SHP77 (cell line): Measurements from ENCODE around the gene C1QTNF7.

Source experiments
- DNase-seq, 2 experiments: peaks; one replicate each; lab custom pipeline; 2025; lab: John Stamatoyannopoulos, UW

The C1QTNF7 gene, protein sequence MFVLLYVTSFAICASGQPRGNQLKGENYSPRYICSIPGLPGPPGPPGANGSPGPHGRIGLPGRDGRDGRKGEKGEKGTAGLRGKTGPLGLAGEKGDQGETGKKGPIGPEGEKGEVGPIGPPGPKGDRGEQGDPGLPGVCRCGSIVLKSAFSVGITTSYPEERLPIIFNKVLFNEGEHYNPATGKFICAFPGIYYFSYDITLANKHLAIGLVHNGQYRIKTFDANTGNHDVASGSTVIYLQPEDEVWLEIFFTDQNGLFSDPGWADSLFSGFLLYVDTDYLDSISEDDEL

DNA sequence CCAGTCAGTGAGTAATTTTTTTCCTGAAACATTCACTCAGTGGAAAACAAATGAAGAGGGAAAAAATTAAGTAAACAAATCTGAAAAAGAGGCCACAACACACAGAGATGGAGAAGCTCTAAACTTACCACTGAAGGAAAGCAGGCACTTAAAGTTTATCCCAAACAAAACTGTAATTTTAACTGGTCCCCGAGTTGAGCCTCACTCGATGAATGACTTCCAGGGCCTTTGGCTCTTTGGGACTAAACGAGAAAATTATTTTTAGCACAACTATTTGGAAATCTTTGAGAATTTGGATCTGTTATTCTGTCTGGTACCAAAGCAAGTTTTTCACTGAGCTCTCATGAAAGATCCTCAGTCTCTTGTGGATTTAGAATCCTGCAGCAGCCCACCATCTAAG is at the start of gene C1QTNF7:
Gene C1QTNF7, plus strand, starts transcription at position 333 of the 400 bp plus-strand sequence. CDS start 7,711 bp downstream, outside the sequence.
- DNase-seq, result no peak

DNA sequence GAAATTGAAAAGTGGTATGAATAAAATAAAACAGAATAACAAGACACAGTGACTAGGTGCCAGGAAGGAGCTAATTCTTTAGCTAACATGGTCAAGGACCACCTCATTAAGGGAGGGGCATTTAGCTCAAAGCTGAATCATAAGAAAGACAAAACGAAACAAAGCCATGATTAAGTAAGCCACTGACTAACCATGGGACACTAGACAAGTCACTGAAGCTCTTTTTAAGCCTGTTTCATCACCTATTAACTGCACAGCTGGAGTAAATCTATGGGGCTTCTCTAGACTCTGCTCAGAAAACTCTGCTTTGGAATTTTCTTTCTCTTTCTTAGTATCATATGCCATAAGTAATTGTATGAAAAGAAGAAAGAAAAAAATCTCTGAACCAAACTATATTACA is 49.8 kb upstream of the C1QTNF7 start:
- DNase-seq, result no peak

DNA sequence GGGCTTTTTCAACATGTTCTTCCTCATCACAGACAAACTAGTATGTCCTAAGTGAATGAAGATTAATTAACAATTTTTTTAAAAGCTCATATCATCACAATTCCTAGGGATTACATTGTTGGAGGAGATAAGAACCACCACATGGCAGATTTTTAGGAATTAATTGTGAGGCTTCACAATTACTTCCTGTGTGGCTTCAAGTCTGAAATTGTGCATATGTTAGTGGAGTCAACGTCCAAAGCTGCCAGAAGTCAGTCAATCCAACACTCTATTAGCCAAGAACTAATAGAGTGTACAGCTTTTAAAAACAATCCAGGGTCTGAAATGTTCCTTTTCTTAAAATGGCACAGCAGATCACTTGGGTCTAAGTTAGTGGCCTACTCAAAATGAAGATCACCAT is 49.3 kb upstream of the C1QTNF7 start:
- DNase-seq, result no peak

DNA sequence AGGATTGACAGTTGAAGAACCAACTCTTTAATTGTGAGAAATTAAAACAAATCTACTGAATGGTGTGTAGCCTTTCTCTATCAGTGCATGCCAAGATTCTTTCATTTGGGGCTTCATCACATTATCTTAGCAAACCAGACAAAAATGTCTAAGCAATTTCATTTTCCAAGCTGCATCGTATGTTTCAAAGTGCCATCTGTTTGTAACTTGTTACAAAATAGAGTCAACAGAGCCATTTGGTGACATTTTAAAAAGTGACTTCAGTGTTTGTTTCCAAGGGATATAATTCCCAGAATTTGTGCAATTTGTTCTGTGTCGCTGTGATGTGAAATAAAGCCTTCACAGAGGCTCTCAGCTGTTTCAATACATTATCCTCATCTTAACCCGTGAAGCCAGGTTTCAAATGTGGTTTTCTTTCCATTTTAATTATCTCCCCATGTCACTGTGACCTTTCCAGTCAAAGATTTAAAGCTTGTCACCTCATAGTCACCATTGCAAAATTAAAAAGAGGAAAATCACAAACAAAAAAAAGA is 46.0 kb upstream of the C1QTNF7 start:
- no peak for DNase-seq

DNA sequence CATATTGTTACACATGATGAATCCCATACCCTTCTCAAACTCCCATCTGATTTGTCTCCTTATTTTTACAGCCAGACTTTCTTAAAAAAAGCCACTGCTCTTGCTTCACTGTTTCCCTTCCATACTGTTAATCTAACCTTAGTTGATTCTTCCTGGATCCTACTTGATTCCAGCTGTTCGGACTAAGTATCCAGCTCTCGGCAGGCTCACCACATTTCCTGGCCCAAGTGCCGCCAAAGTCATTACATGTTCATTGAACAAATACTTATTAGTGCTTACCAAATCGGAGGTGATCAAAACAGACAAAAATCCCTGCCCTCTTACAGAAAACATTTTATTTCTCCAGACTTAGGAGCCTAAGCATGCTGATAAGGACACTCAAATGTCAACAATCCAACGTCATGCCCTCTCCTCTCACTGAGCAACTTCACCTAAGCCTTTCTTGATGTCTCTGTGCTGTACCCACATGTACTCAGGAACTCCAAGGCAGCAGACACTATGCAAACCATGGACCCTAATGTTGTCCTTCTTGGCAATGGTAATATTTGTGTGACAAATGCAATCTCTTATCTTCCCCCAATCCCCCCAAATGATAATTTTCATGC is 45.1 kb upstream of the C1QTNF7 start:
- no peak for DNase-seq

DNA sequence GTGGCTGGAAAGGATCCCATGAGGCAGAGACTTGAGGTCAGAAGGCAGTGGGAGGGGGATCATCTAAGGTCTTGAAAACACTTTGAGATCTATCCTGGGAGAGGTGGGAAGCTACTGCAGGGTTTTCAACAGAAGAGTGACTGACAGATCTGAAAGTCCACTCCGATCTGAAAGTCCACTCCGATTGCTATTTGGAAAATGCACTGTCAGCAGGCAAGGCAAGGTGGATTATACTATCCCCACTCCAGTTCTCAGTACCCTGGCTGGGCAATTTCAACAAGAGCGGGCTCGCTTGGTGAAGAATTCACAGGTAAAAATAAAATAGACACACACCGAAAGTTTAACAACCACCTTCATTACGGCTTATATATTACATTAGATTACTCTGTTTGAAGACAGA is 42.3 kb upstream of the C1QTNF7 start:
- no peak for DNase-seq

DNA sequence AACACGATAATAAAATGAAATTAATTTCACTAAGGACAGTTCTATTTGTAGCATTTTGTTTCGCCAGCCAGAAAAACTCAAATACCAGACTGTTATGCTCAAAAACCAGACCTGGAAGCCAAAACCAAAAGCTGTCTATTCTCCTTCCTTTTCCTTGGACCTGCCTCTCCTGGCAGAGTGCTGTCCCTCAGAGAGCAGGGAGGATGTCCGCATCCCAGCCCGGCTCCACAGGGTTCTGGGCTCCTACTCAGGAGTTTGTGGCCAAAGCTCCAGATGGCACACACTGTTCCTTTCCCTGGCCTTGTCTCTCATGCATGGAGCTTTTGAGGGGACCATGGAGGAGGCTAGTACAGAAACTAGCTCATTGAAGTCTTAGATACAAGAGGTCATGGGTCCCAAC is 41.9 kb upstream of the C1QTNF7 start:
- DNase-seq, result no peak

DNA sequence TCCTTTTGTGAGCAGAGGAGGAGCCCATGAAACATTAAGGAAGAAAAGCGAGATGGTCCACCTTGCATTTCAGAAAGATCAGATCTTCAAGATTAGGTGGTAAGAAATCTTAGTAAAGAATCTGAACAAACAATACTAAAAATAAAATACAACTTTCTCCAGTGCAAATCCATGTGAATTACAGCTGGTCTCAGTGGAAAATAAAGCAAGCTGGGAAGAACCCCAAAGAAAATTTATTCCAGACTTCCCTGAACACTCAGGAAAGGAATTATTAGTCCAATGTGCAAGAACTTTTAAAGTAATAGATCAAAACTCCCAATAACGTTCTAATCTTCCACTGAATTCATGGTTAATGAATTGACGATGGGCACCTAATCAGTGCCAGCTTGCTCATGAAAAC is 37.3 kb upstream of the C1QTNF7 start:
- DNase-seq, result no peak

DNA sequence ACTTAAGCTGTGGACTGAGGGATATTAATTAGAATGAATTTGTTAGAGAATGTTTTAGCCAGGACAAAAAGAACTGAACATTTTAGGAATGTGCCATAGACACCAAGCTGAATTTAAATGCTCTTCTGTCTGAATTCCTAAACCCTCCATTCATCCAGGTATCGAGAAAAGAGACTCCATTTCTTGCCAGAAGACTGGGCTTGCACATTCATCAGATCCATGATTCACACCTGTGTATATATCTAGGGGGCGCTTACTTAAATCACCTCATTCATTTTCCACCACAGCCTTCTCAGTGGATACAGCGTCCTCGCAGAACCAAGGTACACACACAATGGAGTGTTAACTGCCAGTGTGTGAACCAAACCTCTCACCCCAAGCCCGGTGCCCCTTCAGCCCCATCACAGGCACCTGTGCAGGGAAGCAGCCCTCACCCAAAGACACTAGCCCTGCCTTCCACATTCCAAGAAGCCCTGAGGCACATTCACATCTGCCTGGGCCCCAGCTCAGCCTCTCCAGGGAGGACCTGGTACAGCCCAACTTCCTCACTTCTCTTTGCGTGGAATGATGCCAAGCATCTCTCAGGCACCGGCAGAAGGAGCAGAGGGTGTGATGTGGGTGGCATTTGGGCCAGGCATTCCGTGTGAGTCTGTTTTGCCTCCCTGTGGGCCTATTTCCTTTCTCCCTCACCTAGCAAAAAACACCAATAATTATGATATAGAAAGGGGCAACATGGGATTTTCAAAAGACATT is 35.6 kb upstream of the C1QTNF7 start:
- no peak for DNase-seq

DNA sequence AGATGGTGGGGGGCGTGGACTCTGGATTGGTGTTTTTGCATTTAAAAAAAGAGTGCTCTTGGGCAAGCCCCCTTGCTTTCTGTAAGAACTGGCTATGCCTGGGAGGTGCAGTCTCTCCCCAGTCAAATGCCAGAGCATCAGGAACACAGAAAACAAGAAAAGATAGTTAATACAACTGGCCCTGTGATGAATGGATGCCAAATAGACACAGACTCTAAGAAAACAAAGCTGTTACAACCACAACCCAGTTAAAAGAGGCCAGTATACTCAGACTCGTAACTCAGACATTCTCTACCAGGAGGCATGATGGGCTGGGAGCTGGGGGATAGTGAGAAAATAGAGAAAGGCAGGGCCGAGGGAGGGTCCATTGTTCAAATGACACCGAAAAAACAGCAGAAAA is 32.5 kb upstream of the C1QTNF7 start:
- no peak for DNase-seq

DNA sequence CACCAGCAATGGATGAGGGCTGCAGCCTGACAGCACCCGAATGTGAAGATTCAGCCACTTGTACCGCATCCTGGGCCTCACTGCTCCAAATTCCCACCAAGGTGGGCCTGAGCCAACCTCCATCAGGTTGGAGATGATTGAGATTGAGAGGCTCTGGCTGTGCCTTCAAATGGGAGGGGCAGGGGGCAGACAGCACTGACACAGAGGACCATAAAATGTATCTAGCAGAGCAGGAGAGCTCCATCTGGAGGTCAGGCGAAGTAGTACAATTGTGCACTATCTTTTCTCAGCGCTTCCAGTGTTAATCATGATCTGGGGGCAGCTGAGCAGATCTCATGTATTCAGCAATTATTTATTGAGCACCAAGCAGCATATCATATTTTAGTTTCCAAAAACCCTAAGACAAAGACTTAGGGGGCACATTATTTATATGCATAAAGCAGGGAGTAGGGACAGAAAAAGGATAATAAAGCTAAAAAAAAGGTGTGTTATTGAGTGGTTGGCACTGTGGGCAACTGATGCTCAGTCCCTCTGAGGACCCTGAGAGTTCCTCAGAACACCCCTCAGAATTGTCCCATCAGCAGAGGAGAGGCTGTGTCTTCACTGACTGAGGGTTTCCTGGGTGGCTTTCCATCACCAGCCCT is 31.6 kb upstream of the C1QTNF7 start:
- peak; percentile 0 to 10 for DNase-seq

DNA sequence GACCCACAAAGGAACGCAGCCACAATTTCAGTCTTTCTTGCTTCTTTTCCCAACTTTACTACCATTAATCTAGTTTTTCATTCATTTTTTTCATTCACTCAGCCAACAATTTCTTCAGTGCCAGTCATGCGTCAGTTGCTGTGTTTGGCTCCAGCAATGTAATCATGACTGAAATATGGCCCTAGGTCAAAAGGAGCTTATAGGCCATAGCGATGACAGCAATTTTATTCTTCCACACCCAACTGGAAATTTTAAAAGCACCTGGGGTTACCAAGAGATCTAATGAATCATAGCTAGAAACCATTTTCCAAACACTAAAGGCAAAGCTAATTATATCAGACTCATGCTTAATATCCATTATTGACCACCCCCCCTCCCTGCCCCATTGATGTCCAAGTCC is 29.8 kb upstream of the C1QTNF7 start:
- DNase-seq, result no peak

DNA sequence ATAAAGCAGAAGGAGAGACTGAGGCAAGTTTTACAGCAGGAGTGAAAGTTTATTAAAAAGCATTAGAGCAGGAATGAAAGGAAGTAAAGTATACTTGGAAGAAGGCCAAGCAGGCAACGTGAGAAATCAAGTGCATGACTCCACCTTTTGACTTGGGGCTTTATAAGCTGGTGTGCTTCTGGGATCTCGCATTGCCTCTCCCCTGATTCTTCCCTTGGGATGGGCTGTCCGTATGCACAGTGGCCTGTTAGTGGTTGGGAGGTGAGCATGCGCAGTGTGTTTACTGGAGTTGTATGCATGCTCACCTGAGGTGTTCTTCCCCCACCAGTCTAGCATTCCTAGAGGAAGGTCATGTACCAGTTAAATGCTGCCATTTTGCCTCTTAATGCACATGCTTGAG is 29.1 kb upstream of the C1QTNF7 start:
- no peak for DNase-seq

DNA sequence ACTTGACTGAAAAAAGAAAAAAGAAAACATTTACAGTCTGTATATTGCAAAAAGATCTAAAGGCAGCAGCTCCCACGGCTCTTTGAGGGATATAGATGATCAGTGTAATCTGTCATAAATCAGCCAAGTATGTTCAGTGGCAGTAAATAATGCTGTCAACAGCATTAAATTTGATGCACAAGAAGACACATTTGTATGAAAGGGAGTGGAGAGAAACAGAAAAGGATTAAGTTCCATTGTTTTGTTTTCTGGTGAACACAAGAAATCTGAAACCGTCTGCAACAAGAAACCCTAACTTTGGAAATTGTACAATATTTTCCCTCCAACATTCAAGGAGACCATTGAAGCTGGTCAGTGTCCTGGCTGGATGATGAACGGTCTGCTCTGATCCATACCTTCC is 27.6 kb upstream of the C1QTNF7 start:
- no peak for DNase-seq

DNA sequence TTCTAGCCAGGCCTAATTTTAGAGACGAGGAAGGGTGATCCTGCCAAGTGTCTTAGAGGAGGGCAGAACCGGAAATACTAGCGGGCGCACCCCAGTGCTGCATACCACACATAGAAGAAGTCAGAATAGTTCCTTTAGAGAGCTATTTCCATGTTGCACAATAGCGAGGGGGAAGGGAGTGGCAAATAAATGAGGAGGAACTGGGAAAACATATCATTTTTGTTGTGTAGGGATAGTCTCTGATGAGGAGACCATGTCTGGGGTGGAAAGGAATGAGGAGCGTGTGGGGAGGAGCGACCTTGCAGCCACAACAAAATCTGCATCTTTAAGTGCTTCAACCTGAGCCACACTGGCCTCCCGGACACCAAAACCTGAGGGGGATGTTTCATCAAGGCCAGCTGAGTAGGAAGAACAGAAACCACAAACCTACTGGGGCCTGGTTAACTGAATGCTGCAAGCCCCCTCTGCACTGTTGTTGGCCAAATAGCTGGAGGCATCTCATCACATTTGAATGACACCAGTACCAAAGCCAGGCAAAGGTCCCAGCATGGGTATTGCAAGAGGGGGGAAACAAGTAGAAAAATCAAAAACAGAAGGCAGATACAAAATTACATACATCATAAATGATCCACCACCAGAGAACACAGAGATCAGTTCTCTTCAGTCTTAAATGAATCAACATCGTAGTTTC is 26.7 kb upstream of the C1QTNF7 start:
- DNase-seq, result no peak

DNA sequence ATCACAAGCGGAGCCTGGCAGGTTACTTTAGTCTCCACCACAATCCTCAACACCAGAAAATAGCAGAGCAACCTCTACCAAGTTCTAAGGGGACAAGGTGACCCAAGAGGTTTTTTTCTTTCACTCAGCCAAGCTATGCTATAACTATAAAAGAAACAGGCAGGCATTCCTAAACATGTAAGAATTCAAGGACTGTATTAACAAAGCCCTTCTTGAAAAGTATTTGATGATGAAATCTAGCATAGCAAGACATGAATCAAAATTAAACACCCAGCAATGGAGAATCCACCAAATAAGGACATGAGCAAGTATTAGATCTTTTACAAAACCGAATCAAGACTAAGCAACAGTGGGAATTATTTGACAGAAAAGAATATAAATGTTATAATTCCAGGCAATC is 25.7 kb upstream of the C1QTNF7 start:
- no peak for DNase-seq

DNA sequence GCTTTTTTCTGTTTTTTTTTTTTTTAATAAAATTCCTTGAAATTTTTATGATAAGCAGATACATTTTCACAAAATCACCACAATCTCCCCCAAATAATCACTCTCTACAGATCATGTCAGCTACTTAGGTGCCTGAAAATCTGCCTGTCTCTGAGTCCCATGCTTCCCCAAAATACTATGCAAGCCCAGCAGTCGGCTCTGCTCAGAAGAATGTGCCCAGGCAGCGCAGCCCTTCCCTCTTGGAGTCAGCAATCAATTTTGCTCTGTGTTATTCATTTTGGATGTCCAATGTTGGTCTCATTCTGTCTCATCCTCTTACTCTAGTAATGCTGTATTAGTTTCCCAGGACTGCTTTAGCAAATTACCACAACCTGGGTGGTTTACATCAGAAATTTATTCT is 24.9 kb upstream of the C1QTNF7 start:
- no peak for DNase-seq

DNA sequence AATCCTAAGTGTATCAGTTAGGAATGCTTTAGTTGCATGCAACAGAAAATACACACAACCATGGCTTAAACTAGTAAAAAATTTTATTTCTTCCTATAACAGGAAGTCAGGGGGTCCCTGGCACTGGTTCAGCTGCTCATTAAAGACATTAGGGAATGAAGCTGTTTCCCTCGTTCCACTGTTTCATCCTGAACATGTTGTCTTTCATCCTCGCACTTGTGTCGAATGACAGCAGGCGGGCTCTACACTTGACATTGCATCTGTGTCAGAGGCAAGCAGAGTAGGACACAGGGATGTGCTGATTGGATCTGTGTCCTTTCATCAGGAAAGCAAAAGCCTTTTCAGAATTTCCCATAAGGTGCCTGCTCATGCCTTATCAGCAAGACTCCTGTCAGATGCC is 22.8 kb upstream of the C1QTNF7 start:
- DNase-seq, result no peak

DNA sequence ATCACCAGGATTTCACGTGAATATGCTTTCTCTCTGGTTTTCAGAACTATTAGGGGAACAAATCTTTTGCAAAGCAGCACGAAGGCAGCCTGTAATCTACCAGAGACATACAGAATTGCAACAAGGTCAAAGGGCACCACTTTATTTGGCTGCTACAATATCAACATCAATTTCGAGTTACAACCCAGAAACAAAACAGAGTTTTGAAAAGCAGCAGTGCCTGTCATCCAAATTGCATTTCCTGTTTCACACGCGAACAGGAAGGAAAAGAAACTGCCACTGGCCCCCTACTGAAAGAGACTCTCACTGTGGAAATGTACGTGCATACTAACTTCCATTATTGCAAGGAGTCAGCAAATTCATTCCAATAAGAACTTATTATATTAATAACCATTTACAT is 17.1 kb upstream of the C1QTNF7 start:
- no peak for DNase-seq

DNA sequence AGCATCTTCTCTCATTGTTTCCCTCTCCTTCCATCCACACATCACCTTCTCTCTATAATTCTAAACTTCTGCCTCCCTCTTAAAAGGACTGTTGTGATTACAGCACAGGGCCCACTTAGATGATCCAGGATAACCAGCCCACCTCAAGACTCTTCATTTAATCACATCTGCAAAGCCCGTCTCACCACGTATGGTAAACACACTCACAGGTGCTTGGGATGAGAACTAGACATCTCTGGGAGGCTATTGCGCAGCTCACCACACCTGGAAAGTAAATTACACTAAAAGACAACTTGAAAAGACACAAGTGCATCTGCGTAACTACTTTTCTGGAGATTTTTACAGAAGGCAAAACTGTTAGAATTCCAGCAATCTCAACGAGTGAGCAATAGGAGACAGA is 15.4 kb upstream of the C1QTNF7 start:
- DNase-seq, result no peak

DNA sequence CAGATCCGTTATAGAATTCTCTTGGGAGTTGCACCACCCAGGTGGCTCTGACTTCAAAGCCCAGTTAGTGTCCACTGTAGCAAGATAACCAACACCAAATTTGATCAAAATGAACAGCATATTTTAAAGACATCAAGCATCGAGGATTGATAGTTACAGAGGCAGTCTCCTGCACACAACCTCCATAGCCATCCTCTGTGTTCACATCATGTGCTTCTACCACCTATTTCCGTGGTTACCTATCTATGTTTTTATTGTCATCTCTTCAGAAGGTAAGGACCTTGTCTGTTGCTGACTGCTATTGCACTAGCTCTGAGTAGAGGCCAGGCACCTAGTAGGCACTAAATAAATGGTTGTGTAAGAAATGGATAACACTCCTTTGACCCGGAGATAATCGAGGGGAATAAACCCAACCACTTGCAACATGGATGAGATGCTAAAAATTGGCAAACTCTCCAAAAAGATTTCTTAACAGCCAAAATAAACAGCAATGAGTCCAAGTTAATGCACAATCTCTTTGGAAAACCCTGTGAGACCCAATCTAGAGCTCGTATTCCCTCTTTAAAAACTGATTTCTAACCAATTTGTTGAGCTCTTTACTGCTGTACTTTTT is 14.7 kb upstream of the C1QTNF7 start:
- DNase-seq, result no peak

DNA sequence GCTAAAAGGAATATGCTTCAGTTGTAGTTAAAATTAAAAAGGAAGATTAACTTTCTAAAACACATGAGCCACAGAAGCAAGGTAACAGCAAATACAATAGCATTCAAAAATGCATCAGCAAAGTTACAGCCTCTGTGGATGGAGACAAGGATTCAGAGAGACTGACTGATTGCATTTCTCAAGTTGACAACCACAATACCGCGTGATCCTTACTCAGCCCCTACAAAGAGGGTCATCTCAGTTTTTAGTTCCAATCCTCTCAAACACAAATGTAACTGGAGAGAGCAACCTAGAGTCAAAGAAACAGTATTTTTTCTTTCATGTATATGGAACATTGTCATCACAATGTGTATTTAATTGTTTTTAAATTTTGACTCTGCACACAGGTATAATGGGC is 14.2 kb upstream of the C1QTNF7 start:
- DNase-seq, result no peak
